Tibial nerve (tissue), 4 donors: ENCODE measurements around the gene SCYGR2.

Source experiments
- CTCF ChIP-seq, 5 experiments: fragments of 200-600 bp in 3 of 5; fragments of 450-650 bp in 2 of 5; sonication (generic) in 3 of 5; IDR thresholded peaks; one replicate each; pipeline ENCODE4 v1.5.1; 2016 to 2019; ENCODE audit warnings: antibody characterized with exemption in 5 of 5, mild to moderate bottlenecking in 3 of 5, moderate library complexity in 2 of 5
- EP300 ChIP-seq, 2 donors: sonication (generic); formaldehyde crosslinking; IDR thresholded peaks; one replicate each; pipeline ENCODE4 v1.6.1; 2017; ENCODE audit warnings: antibody characterized with exemption in 2 of 2, mild to moderate bottlenecking in 1 of 2

- TF ChIP-seq CTCF (IDR thresholded peaks at IDR 0.05): no peak
- no peak for TF ChIP-seq EP300 (IDR thresholded peaks at IDR 0.05)
Observed at GRCh38 chr2:227597036-227597435, 1.7 kb upstream of the SCYGR2 start.
